ENCODE measurements around the gene CHMP3.

CHMP3 gene

DNA sequence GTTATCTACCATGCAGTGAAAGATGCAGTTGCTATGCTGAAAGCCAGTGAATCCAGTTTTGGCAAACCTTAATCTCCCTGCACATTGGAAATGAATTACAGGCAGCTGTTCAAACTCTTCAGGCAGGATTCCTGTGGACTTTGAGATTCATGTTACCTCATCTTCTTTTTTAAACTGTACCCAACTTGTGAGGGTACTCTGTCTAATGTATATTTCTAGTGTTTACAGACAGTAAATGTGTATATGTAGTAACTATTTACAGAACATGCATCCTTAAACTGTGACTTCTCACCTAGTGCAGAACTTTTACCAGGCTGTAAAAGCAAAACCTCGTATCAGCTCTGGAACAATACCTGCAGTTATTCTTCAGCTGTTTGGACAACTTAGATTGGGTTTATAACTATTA is 71.2 kb downstream of the CHMP3 start:
- H3K27ac ChIP-seq = no peak overlapping the region
- TF ChIP-seq, protein P1, sequence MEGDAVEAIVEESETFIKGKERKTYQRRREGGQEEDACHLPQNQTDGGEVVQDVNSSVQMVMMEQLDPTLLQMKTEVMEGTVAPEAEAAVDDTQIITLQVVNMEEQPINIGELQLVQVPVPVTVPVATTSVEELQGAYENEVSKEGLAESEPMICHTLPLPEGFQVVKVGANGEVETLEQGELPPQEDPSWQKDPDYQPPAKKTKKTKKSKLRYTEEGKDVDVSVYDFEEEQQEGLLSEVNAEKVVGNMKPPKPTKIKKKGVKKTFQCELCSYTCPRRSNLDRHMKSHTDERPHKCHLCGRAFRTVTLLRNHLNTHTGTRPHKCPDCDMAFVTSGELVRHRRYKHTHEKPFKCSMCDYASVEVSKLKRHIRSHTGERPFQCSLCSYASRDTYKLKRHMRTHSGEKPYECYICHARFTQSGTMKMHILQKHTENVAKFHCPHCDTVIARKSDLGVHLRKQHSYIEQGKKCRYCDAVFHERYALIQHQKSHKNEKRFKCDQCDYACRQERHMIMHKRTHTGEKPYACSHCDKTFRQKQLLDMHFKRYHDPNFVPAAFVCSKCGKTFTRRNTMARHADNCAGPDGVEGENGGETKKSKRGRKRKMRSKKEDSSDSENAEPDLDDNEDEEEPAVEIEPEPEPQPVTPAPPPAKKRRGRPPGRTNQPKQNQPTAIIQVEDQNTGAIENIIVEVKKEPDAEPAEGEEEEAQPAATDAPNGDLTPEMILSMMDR (conservative IDR thresholded peaks at IDR 0.05) = no peak
- TF ChIP-seq ZFX (IDR thresholded peaks at IDR 0.05) = no peak

DNA sequence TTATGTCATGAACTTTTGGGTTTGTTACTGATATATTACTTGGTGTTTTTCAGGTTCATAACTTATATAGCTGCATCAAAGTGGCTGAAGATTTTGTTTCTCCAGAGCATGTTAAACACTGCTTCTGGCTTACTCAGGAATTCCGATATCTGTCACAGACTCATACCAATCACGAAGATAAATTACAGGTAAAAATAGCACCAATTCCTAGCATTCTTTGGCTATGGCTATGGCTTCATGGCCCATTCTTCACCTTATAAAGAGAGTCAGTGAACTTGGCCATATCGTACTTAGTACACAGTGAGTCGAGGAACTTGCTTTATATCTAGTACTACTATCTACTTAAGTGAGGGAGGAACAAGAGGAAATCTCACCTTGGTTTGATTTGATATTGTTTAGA is 72.2 kb downstream of the CHMP3 start:
- no peak overlapping the region for H3K27ac ChIP-seq
- TF ChIP-seq ZFX (IDR thresholded peaks at IDR 0.05) = no peak
- TF ChIP-seq, protein P1 (conservative IDR thresholded peaks at IDR 0.05) = no peak

DNA sequence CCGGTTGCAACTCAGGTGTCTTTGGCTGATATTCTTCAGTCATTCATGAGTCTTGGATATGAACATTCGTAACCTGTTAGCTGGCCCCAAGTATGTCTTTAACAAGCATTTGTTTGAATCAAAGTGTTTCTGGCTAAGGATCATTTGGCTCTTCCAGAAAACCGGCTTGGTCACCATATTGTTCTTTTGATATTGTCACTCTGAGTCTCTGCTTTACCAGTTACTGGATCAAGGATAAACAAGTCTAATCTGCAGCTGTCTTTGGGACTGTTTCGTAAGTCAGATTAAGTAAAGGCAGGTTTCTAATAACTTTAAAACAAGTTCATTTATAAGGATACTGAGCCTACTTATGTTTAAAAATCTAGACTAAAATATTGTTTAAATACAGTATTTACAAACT is 73.0 kb downstream of the CHMP3 start:
- TF ChIP-seq, protein P1 (conservative IDR thresholded peaks at IDR 0.05) = no peak
- no peak for TF ChIP-seq ZFX (IDR thresholded peaks at IDR 0.05)

DNA sequence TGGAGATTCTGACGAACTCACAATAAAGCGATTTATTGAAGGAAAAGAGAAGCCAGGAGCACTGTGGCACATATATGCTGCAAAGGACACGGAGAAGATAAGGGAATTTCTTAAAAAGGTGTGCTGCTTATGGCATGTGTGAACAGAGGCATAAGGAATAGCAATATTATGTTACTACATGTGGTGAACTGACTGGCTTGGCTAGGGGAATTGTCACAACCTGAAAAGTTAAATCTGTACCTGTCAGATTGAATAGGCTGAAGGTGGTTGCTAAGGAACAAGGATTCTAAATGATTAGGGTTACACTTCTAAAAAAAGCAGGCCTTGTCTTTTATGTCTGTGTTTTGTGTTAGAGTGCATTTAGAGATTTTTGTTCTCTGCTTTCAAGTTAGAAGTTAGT is 73.7 kb downstream of the CHMP3 start:
- TF ChIP-seq, protein P1 (conservative IDR thresholded peaks at IDR 0.05) = no peak
- no peak for TF ChIP-seq ZFX (IDR thresholded peaks at IDR 0.05)
- H3K27ac ChIP-seq = no peak overlapping the region

More for the DNA sequence above, 73.0 kb downstream of the CHMP3 start:
- H3K27ac ChIP-seq = no peak overlapping the region

DNA sequence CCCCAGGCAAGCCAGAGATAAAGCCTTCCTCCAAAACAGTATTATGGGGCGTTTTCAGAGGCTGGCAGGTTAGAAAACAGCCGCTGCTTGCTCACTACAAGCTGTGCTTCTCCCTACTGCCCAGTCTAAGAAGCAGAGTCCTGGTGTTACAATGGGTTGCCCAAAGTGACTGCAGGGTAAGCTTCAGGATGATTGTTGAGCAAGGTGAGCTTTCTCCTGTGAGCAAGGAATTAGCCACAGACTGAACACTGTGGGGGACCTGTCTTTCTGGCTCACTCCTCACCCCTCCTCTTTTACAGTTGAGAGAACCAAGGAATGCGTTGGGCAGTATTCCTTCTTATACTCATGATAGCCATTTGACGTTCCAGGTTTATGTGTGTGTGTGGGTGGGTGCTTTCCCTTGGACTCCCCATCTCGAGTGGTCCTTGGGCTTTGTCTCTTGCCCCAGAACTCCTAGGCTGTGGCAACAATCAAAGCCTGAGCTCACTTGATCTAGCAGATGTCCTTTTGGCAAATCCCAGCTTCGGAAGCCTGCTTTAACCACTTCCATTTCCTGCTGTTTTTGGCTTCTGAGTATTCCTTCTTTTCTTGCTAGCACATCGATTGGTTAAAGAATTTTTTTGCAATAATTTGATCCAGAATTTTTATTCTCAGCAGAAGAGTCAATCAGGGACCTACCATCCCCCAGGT is 74.5 kb downstream of the CHMP3 start:
- no peak overlapping the region for H3K27ac ChIP-seq
- no peak for TF ChIP-seq ZFX (IDR thresholded peaks at IDR 0.05)
- TF ChIP-seq, protein P1 (conservative IDR thresholded peaks at IDR 0.05) = no peak

DNA sequence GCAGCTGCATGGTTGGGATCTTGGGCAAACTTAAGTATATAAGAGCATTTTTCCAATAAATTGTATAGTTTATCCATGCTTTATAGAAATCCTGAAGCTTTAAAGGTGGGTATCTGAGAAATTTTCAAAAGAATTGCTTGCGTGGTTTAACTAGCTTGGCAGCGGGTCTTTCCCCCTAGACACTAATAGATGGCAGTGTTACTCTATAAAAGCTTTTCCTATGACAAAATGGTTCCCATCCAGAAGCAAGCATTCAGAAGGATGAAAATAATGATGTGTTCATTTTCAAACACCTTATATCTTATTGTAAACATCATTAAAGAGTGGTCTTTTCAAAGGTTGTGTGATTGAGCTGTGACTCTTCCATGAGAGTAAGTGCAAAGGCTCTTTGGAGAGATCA is 76.2 kb downstream of the CHMP3 start:
- no peak overlapping the region for H3K27ac ChIP-seq
- no peak for TF ChIP-seq ZFX (IDR thresholded peaks at IDR 0.05)
- TF ChIP-seq, protein P1 (conservative IDR thresholded peaks at IDR 0.05) = 0 out of 2 replicates have a peak, but pooled peaks have one; percentile 13

- TF ChIP-seq, protein P1 (conservative IDR thresholded peaks at IDR 0.05) = no peak
- TF ChIP-seq ZFX (IDR thresholded peaks at IDR 0.05) = no peak
- no peak overlapping the region for H3K27ac ChIP-seq
Measured at GRCh38 chr2:86485802-86486201, 77.4 kb downstream of the CHMP3 start.
